GM20000 (cell line): Measurements from ENCODE around the gene DTHD1.
A peak's percentile ranks its signal among the peaks of the same experiment; 100 is the strongest.

Experiments used
- DNase-seq: peaks from one replicate; pipeline ENCODE4 v3.0.0; 2012; ENCODE audit warnings: low spot score
- TF ChIP-seq, protein P1 (sequence below): IDR thresholded peaks from 2 replicates; pipeline ENCODE4 v1.5.1; 2012; ENCODE audit warnings: mild to moderate bottlenecking, control low read depth; ENCODE audit errors: extremely low read depth, missing control alignments

DTHD1 gene

GRCh38 chr4:36313703-36314102, 32.3 kb downstream of the DTHD1 start:
- TF ChIP-seq, protein P1, sequence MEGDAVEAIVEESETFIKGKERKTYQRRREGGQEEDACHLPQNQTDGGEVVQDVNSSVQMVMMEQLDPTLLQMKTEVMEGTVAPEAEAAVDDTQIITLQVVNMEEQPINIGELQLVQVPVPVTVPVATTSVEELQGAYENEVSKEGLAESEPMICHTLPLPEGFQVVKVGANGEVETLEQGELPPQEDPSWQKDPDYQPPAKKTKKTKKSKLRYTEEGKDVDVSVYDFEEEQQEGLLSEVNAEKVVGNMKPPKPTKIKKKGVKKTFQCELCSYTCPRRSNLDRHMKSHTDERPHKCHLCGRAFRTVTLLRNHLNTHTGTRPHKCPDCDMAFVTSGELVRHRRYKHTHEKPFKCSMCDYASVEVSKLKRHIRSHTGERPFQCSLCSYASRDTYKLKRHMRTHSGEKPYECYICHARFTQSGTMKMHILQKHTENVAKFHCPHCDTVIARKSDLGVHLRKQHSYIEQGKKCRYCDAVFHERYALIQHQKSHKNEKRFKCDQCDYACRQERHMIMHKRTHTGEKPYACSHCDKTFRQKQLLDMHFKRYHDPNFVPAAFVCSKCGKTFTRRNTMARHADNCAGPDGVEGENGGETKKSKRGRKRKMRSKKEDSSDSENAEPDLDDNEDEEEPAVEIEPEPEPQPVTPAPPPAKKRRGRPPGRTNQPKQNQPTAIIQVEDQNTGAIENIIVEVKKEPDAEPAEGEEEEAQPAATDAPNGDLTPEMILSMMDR = no peak
- DNase-seq = no peak

- no peak for DNase-seq
- TF ChIP-seq, protein P1 = no peak
Observed at GRCh38 chr4:36316607-36317006, 35.2 kb downstream of the DTHD1 start.

DNA sequence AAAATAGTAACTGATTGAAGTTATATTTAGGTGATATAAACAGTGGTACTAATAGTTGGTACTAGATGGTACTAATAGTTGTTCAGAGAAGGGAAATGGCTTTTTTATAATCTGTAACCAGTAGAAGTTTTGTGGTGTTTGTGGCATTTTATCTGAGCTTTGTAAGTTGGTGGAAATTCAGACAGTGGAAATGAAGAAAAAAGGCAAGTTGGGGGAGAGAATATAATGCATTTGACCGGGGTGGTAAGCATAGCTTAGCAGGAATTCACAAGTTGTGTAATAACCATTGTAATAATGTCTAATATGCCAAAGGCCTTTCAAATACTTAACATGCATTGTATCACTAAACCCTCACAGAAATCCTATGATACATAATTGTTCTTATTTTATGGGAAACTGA, 36.3 kb downstream of the DTHD1 start:
- DNase-seq = no peak
- TF ChIP-seq, protein P1 = no peak

GRCh38 chr4:36320117-36320896, 38.9 kb downstream of the DTHD1 start:
- TF ChIP-seq, protein P1 = no peak
- DNase-seq = peak; percentile 16

DNA sequence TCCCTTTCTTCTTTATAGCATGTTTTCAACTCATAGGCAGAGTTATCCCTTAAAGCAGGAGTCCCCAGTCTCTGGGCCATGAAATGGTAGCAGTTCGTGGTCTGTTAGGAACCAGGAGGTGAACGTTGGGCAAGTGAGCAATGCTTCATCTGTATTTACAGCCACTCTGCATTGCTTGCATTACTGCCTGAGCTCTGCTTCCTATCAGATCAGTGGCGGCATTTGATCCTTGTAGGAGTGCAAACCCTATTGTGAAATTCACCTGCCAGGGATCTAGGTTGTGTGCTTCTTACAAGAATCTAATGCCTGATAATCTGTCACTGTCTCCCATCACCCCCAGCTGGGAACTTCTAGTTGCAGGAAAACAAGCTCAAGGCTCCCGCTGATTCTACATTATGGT, 39.8 kb downstream of the DTHD1 start:
- TF ChIP-seq, protein P1 = no peak
- DNase-seq = no peak

- TF ChIP-seq, protein P1 = no peak
- peak; percentile 20 for DNase-seq
Observed at GRCh38 chr4:36322921-36323354, 41.5 kb downstream of the DTHD1 start.

GRCh38 chr4:36323816-36324419, 42.5 kb downstream of the DTHD1 start:
- TF ChIP-seq, protein P1 = no peak
- DNase-seq = no peak
